Non-pigmented ciliary epithelial cell (primary cell): ENCODE data around the gene TSPO.

ENCODE experiments used
- DNase-seq: peaks from one replicate; pipeline ENCODE4 v3.0.0-alpha.2; 2010; ENCODE audit warnings: low read depth

The TSPO gene

GRCh38 chr22:43159484-43160178 lies 8.3 kb downstream of the TSPO start:
- DNase-seq: no peak

- no peak for DNase-seq
Measured at GRCh38 chr22:43160497-43161126, 9.3 kb downstream of the TSPO start.

DNA sequence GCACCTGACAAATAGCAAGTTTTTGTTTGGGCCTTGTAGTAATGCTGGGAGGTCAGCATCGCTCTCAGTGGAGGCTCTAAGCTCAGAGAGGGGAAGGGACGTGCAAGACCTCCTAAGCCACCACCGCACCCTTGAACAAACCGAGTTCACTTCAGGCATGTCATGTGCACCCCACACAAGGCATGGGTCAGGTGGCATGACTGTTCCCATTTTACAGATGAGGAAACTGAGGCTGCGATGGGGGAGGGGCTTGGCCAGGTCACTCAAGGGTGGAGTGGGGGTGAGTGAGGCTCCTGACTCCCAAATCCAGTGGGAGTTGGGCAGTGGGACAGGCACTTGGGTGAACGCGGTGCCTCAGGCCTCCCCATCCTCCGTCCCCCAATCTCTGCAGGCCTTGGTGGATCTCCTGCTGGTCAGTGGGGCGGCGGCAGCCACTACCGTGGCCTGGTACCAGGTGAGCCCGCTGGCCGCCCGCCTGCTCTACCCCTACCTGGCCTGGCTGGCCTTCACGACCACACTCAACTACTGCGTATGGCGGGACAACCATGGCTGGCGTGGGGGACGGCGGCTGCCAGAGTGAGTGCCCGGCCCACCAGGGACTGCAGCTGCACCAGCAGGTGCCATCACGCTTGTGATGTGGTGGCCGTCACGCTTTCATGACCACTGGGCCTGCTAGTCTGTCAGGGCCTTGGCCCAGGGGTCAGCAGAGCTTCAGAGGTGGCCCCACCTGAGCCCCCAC lies 11.2 kb downstream of the TSPO start:
- no peak for DNase-seq

GRCh38 chr22:43163241-43163795 lies 12.0 kb downstream of the TSPO start:
- no peak for DNase-seq

- no peak for DNase-seq
Measured at GRCh38 chr22:43164636-43165035, 13.3 kb downstream of the TSPO start.

DNA sequence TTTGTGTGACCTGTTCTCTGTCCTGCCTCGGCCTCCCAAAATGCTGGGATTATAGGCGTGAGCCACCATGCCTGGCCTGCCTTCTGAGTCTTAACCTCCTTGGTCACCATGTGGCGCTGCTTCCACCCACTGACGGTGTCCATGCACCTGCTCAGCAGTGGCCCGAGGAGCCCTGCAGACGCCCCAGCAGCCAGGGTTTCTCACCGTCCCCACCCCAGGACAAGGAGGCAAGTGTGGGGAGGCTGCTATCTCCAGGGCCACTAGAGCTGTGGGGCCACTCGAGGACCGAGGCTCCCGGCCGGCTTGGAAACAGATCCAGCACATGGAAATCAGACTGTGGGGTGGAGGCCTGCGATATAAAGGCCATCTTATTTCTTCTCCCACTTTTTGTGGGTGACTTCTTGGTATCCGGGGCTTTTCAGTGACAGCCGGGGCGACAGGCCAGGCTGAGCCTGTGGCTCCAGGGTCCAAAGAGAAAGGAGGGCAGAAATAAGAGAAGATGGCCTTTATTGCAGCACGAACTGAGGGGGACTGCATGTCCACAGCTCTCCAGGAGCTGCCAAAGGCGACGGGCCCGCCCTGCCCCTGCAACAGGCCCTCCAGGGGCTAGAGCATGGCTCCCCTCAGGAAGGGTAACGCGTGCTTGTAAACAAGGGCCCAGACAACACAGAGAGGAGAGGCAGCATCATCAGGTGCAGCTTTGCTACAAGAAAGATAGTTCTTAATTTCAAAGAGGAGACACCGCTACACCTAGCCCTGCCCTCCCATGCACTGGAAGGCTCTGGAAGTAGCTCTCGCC lies 15.0 kb downstream of the TSPO start:
- DNase-seq: no peak

GRCh38 chr22:43167001-43167589 lies 15.7 kb downstream of the TSPO start:
- DNase-seq: no peak

DNA sequence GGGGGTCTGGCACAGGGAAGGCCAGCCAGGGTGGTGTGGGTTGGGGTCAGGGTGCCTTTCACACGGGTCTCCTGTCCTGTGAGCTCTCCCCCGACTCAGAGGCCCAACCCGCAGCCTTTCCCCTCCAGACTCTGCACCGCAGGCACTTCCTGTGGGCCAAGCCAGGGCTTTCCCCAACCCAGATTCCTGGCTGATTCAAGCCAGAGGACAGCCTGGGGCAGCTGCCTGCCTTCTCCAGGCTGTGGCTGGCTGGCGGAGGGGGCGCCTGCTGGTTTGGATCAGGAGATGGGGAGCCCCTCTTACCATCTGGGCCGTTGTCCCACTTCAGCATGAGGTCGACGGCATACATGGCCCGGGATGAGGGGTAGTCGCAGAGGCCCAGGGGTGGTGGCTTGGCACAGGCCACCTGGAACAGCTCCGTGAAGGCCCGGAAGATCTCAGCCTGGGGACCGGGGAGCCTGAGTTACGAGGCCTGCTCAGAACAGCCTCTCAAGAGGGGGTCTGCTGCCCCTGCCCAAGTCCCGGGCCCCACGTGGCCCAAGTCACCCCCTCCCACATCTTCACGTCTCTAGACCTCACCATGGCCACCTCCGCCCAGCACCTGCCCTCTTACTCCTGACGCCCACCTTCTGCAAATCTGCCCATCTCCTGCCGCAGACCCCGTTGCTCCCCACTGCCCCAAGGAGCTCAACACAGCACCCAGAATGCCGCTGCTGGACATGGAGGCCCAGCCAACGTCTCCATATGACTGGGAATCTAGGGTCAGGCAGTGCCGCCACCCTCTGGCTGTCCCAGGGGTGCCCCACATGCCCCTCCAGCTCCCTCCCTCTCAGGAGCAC lies 17.3 kb downstream of the TSPO start:
- no peak for DNase-seq

DNA sequence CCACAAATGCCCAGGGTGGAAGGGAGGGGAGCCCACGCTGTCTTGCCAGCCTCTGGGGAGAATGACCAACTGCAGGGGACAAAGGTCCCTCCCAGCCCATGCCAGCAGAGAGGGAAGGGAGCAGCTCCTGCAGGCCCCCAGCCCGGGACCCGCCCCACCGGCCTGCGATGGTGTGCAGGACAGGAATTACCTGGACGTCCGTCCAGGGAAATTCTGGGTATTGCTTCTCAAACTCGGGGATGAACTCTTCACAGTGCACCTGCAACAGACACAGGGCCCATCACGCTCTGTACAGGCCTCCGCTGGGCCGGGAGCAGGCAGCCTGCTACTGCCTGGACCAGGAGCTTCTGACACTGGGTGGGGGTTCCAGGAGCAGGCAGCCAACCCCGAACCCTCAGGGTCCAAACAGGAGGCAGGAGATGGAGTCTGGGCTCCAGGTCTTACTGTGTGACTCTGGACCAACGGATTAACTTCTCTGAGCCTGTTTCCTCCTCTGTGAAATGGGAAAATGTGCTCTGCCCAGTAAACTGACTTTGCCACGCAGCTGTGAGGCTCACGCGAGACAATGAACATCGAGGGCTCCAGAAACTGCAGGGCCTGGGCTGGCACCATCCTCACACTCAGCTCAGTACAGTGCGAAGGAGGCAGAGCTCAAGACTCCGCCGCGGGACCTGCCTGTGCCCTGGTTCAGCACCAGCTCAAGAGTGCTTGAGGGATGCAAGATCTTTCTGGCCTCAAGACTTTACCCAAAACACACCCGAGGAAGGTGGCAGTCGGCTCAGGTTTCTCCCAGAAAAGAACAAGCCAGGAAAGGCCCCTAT lies 18.2 kb downstream of the TSPO start:
- no peak for DNase-seq

DNA sequence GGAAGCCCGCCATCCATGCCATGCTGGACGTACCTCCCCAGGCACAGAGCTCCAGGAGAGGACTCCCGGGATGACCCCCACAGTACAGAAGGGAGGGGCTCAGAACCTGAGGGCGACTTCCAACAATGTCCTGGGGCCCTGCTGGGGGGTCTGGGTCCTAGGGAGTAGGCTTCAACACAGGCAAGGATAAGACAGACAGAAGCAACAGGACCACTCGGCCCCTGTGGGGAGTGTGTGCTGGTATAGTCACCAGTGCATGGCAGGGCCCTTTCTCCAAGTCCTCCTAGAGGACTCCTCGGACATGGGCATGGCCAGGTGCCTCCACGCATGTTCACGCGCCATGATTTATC lies 18.7 kb downstream of the TSPO start:
- DNase-seq: no peak

DNA sequence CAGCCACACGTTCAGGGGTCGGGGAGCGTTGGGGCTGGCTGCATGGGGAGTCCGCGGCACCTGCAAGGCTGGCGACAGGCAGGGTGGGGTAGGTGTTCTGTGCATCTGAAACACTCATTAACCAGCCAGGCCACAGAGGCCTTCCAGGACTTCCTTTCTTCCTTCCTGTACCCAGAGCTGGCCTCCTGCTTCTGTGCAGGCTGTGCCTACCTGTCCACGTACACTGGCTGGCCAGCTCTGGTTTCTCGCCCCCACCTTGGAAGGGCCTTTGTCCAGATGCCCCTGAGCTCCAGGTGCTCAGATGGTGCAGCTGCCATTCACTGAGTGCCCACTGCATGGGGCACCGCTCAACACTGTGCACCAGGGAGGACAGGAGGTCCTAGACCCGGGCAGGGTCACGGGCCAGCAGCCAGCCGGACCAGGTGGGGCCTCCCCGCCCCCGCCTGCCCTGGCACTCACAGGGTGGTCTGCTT lies 19.7 kb downstream of the TSPO start:
- DNase-seq: no peak

GRCh38 chr22:43171607-43172006 lies 20.2 kb downstream of the TSPO start:
- DNase-seq: no peak

DNA sequence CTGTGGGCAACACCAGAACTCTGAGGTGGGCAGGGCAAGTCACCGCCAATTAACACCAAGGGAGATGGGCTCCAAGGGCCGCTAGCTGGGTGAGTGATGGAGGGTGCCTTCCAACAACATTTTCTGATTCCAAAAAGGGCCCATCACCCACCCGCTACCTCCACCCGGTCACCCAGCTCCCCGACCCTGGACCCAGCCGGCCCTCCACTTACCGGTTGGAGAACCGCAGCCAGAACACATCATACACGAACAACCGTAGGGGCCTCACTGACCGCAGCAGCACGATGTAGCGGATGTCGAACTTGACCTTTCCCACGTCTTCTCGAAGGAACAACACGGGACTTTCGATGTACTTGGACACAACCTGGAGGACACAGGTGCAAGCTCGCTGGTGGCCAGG lies 20.8 kb downstream of the TSPO start:
- no peak for DNase-seq

DNA sequence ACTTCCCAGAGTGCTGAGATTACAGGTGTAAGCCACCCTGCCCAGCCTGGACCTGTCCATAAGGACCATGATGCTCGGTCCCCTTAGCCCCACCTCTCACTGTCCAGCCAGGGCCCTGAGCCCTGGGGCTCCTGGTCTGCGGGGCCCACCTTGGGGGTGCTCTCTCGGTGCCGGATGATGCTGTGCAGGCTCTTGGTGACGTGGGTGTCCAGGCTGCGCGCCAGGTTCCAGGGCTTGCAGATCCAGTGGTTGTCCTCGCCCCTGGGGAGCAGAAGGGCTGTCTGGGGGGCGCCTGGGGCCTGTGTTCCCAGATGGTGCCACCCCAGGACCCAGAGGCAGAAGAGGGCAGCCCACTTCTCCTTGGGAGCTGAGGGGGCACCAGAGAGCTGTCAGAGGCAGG lies 22.2 kb downstream of the TSPO start:
- no peak for DNase-seq

- DNase-seq: no peak
Measured at GRCh38 chr22:43173976-43174720, 22.8 kb downstream of the TSPO start.

DNA sequence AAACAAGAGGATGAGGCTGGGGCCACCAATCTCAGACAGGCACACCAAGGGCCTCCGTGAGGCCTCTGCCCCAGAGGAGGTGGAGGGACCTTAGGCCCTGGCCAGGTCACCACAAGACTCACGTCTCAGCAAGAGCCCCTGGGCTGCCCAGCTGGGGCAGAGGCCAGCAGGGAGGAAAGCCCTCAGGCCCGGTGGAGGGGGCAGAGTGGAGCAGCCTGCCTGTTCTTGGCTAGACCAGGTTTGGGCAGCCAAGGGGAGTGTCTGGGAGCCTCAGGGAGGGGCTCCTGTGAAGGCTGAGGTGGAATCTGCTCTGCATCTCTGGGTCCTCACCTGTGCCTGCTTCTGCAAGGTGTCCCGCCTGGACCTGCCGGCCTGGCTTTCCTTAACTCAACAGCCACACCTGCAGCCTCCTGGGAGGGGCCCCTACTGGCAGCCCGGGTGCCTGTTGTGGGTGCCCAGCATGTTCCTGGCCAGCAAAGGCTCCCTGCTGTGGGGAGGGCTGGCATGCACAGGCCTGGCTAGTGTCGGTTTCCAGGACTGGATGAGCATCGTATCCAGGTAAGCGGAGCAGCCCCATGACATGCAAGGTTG lies 23.7 kb downstream of the TSPO start:
- no peak for DNase-seq

DNA sequence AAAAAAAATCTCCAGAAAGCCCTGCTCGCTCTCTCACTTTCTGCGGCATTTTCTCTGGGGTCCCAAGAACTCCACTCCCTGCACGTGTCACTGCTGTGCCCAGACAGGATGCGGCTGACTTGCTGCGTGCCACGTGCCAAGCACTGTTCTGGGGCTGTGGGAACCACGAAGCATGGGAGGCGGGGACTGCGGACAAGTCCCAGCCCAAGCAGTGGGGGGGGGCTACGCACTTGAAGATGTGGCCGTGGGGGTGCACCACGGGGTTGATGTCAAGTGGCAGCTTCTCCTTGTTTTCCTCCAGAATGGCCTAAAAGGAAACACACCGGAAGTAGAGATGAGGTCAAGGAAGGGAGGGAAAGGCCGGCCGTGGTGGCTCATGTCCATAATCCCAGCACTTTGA lies 24.7 kb downstream of the TSPO start:
- DNase-seq: no peak

- DNase-seq: no peak
Measured at GRCh38 chr22:43177479-43177878, 26.1 kb downstream of the TSPO start.
